OCI-LY7 (cell line): ENCODE data around the gene MGAT4C. TPM values are rescaled to one million over a fixed set of nuclear protein-coding genes. Genes with fewer than 3 reads are reported as not detected.

Experiments used
- BruUV-seq: library from RNA; stranded (reverse); fragments of 400-500 nt; replicated peaks from 2 replicates; lab custom pipeline; 2021; lab: Mats Ljungman, UMichigan
- CTCF ChIA-PET: fragments of 300-600 bp; sonication (Branson Sonifier 250); formaldehyde crosslinking; loops from one replicate; lab custom pipeline; 2022; ENCODE audit warnings: antibody characterized with exemption; ENCODE audit not compliant: unreplicated experiment; lab: Charles Lee
- POLR2A ChIA-PET: fragments of 300-600 bp; sonication (Branson Sonifier 250); formaldehyde crosslinking; loops from one replicate; lab custom pipeline; 2022; ENCODE audit warnings: antibody characterized with exemption; lab: Charles Lee
- DNase-seq: peaks from one replicate; pipeline ENCODE4 v3.0.0-alpha.2; 2015; ENCODE audit warnings: low spot score
- H2AFZ ChIP-seq: fragments of 200-600 bp; sonication (generic), shearing (Covaris generic); 2 replicates; pipeline ENCODE4 v1.6.1; 2014; ENCODE audit warnings: mild to moderate bottlenecking, antibody characterized with exemption, low read length, moderate library complexity
- H3K27ac ChIP-seq: fragments of 200-600 bp; sonication (generic); 2 replicates; pipeline ENCODE4 v1.5.1; 2014; ENCODE audit warnings: mixed run types, low read depth, mild to moderate bottlenecking, moderate library complexity, low read length, inconsistent platforms; ENCODE audit not compliant: poor library complexity, severe bottlenecking
- H3K36me3 ChIP-seq: fragments of 200-600 bp; sonication (generic); 2 replicates; pipeline ENCODE4 v1.6.1; 2014; ENCODE audit warnings: mild to moderate bottlenecking, antibody characterized with exemption, low read length, moderate library complexity, mixed read lengths; ENCODE audit not compliant: insufficient read depth
- H3K4me1 ChIP-seq: fragments of 200-600 bp; sonication (generic); 2 replicates; pipeline ENCODE4 v1.5.1; 2014; ENCODE audit warnings: mild to moderate bottlenecking, low read length; ENCODE audit not compliant: insufficient read depth, poor library complexity, severe bottlenecking
- H3K4me2 ChIP-seq: fragments of 200-600 bp; sonication (generic); 2 replicates; pipeline ENCODE4 v1.6.1; 2014; ENCODE audit warnings: mild to moderate bottlenecking, low read length
- H3K4me3 ChIP-seq: fragments of 200-600 bp; sonication (generic); 2 replicates; pipeline ENCODE4 v1.5.1; 2014; ENCODE audit warnings: mild to moderate bottlenecking, low read depth, low read length; ENCODE audit not compliant: poor library complexity, severe bottlenecking
- H3K79me2 ChIP-seq: fragments of 200-600 bp; sonication (generic); 2 replicates; pipeline ENCODE4 v1.6.1; 2016; ENCODE audit warnings: low read depth, mild to moderate bottlenecking, low read length, moderate library complexity, mixed read lengths; ENCODE audit not compliant: insufficient read depth
- H3K9me2 ChIP-seq: fragments of 200-600 bp; sonication (generic); 2 replicates; pipeline ENCODE4 v1.6.1; 2016; ENCODE audit warnings: mild to moderate bottlenecking, low read length, mixed read lengths; ENCODE audit not compliant: insufficient read depth
- H3K9me3 ChIP-seq: fragments of 200-600 bp; sonication (generic); 2 replicates; pipeline ENCODE4 v1.6.1; 2014; ENCODE audit warnings: mild to moderate bottlenecking, mixed run types, low read length, mixed read lengths
- H4K20me1 ChIP-seq: fragments of 200-600 bp; sonication (generic); 2 replicates; pipeline ENCODE4 v1.6.1; 2014; ENCODE audit warnings: mild to moderate bottlenecking, antibody characterized with exemption, low read length, moderate library complexity, mixed read lengths; ENCODE audit not compliant: insufficient read depth
- CTCF ChIP-seq: fragments of 200-600 bp; sonication (generic); conservative IDR thresholded peaks from 2 replicates; pipeline ENCODE4 v1.5.1; 2014; ENCODE audit warnings: mild to moderate bottlenecking, antibody characterized with exemption, low read length, moderate library complexity, mixed read lengths
- EZH2phosphoT487 ChIP-seq: fragments of 200-600 bp; sonication (generic); IDR thresholded peaks from 2 replicates; pipeline ENCODE4 v1.6.1; 2018; ENCODE audit warnings: low read depth, borderline replicate concordance, mild to moderate bottlenecking, mixed run types, antibody characterized with exemption, low read length, moderate library complexity, mixed read lengths
- intact Hi-C: fragments of 100-400 bp; cut with micrococcal nuclease; formaldehyde crosslinking; loops from one replicate; pipeline ENCODE4 v1.10.0; 2022; ENCODE audit not compliant: unreplicated experiment
- total RNA-seq, 2 experiments: library from RNA; depleted of rRNA in 1 of 2; stranded (reverse); fragments of >200 nt in 1 of 2; shearing (Covaris generic) in 1 of 2; gene quantifications; 2 replicates each; pipeline ENCODE4 v1.2.3, GENCODE V29; 2014 to 2022

MGAT4C gene
- total RNA-seq, 2 experiments from 2014 or later = not detected

GRCh38 chr12:85968606-85969005 lies 287.6 kb downstream of the MGAT4C start:
- Histone ChIP-seq H3K9me3 (no peaks in the 10 kb centered on the region), H4K20me1 (no peaks in the 10 kb centered on the region), H2AFZ (no peak overlapping the region), H3K79me2 (no peaks in the 10 kb centered on the region), H3K27ac (no peak overlapping the region), H3K4me1 (no peaks in the 10 kb centered on the region), H3K4me3 (no peak overlapping the region), H3K36me3 (no peaks in the 10 kb centered on the region), H3K4me2 (no peak overlapping the region), H3K9me2 (no peaks in the 10 kb centered on the region)
- no TSS peak for BruUV-seq
- ChIA-PET CTCF (no interaction called here), POLR2A (interaction anchor here (0.5 kb wide), 1 partner anchor 15 kb away, joined by 3 read pairs; no protein-coding TSS in a partner anchor)
- TF ChIP-seq EZH2phosphoT487 = no peak
- TF ChIP-seq CTCF = no peak
- no peak for DNase-seq
- intact Hi-C loops = no loop called here

GRCh38 chr12:85963326-85963725 lies 292.9 kb downstream of the MGAT4C start:
- H4K20me1 ChIP-seq = no peaks in the 10 kb centered on the region

More at GRCh38 chr12:85963326-85963725, 292.9 kb downstream of the MGAT4C start:
- Histone ChIP-seq H2AFZ (no peak overlapping the region), H3K27ac (no peak overlapping the region), H3K4me1 (no peaks in the 10 kb centered on the region), H3K4me3 (no peak overlapping the region), H3K9me2 (no peaks in the 10 kb centered on the region), H3K36me3 (no peaks in the 10 kb centered on the region), H3K4me2 (no peak overlapping the region), H3K79me2 (no peaks in the 10 kb centered on the region), H3K9me3 (no peaks in the 10 kb centered on the region)
- ChIA-PET POLR2A (no interaction called here), CTCF (no interaction called here)
- no peak for DNase-seq
- TF ChIP-seq EZH2phosphoT487 = no peak
- no peak for TF ChIP-seq CTCF
- no TSS peak for BruUV-seq
- intact Hi-C loops = no loop called here
